Umbilical cord (tissue), 2 donors: ENCODE data around the gene HOXC9. TPM values are rescaled to one million over a fixed set of nuclear protein-coding genes. Genes with fewer than 3 reads are reported as not detected.

Experiments used
- DNase-seq: peaks from one replicate; pipeline ENCODE4 v3.0.0-alpha.2; 2015; ENCODE audit warnings: low spot score
- total RNA-seq: library from RNA; depleted of rRNA; stranded (reverse); fragments of >200 nt; gene quantifications from one replicate; pipeline ENCODE4 v1.2.3, GENCODE V29; 2014; ENCODE audit warnings: low replicate concordance; ENCODE audit not compliant: insufficient read depth

The HOXC9 gene
- total RNA-seq, 1 donor from 2014 or later: 10.4 TPM

DNA sequence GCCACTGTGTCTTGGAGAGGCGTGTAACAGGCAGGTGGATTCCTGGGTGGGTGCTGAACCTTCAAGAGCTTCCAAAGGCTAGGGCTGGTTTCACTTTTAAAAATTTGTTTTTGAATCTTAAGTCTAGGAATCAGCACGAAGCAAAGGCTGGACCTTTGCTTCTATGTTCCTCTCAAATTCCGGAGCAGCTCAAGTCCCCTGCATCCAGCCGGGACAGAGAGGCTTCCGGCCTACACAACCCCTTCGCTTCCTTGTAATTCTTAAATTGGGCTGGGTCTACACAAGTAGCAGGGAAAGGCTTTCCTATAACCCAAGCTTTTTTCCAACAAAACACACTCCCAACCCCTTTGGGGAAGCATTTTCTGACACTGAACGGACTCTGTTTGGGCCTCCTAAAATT is 37.0 kb upstream of the HOXC9 start:
- no peak for DNase-seq

GRCh38 chr12:53963434-53964314 is 36.3 kb upstream of the HOXC9 start:
- DNase-seq: no peak

- DNase-seq: peak; percentile 47
Observed at GRCh38 chr12:53964315-53964713, 35.6 kb upstream of the HOXC9 start.

DNA sequence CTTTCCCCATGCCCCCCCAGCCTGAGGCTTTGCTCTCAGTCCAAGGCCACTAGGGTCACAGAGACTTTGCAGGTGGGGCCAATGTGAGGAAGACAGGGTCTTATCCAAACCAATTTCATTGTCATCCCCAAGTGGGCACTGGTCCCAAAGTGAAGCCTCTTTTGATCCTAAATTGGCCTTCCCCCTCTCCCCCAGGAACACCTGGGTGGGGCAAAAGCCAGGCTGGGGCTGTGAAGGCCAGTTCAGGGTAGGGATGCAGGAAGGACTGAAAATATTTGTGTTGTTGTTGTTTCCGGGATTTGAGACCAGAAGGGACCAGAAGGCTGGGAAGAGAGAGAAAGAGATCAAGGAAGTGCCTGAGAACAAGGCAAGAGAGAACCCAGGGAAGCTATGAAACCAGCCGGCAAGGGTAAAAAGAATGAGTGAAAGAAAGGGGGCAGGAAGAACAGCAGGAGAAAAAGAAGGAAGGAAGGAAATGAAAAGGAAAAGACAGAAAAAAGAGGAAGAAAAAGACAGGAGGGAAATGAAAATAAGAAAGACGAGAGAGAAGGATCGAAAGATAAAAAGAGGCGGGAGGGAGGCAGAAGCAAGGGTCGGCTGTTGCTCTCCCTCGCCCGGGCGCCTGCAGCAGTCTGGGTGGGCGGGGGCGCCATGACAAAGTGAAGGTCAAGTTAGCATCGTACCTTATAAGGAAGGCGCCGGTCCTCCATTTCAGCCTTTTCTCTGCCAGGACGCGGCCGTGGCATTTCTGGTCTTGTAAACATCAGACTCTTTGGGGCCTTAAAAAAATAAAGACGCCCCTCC is 34.5 kb upstream of the HOXC9 start:
- DNase-seq: peak; percentile 90

GRCh38 chr12:53966085-53966384 is 33.9 kb upstream of the HOXC9 start:
- no peak for DNase-seq

- DNase-seq: no peak
Observed at GRCh38 chr12:53966385-53967133, 33.4 kb upstream of the HOXC9 start.

- peak; percentile 76 for DNase-seq
Observed at GRCh38 chr12:53967421-53967925, 32.5 kb upstream of the HOXC9 start.

GRCh38 chr12:53968214-53969127 is 31.5 kb upstream of the HOXC9 start:
- DNase-seq: peak; percentile 54

DNA sequence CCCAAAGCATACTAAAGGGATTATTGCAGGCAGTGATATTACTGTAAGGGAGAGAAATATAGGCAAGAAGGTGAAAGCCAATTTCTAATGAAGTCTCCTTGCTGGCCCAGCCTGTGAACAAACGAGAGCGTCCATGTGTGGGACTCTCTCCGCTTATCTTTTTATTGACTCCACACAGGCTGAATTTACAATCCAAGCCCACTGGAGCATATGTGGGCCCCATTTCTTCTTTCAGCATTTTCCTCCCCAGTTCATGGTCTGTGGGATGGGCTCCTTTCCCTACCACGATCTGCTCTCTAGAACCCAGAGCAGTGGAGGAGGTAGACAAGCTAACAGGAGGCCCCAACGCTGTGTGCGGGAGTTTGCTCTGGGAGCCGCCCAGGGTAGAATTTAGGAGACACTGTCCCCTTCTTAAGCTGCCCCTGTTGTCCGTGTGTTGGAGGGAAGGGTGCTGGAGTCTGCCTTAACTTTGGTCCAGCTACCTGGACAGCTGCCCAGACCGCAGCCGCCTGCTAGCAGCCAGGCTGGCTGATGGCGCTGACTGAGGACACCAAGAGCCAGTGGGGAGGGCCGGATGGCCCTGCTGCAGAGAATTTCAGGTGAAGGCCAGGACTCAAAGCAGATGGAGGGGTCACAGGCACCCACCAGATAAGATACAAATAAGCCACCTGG is 30.2 kb upstream of the HOXC9 start:
- DNase-seq: no peak

DNA sequence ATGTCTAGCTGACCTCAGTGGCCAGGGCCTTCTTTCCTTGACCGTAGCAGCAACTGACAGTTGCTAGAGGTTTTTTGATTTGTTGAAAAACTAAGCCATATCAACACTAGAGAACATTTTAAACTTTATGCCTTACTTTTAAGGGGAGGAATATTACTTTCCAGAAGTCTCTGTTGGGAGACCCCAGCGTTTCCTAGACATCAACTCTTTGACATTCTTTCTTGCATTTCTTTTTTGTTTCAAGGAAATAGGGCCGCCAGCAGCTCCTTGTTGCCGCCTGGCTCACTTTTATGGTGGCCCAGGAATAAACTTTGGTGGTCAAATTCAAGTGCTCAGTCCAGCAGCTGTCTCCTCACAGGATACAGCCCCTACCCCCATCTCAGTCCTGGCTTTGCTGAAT is 29.5 kb upstream of the HOXC9 start:
- no peak for DNase-seq

- no peak for DNase-seq
Observed at GRCh38 chr12:53971129-53971528, 28.8 kb upstream of the HOXC9 start.

GRCh38 chr12:53971686-53972085 is 28.3 kb upstream of the HOXC9 start:
- DNase-seq: no peak

- DNase-seq: no peak
Observed at GRCh38 chr12:53972152-53972702, 27.7 kb upstream of the HOXC9 start.

GRCh38 chr12:53972722-53973235 is 27.2 kb upstream of the HOXC9 start, which contains the start of gene HOXC11:
HOXC11 (plus strand) TSS chr12:53973126; CDS start chr12:53973242, 116 bp downstream.
- DNase-seq: peak; percentile 37

- DNase-seq: peak; percentile 77
Observed at GRCh38 chr12:53973236-53974042, 26.5 kb upstream of the HOXC9 start.

GRCh38 chr12:53974084-53975063 is 25.6 kb upstream of the HOXC9 start, which contains the start of gene HOTAIR:
HOTAIR (minus strand) TSS chr12:53974954.
- DNase-seq: peak; percentile 62

DNA sequence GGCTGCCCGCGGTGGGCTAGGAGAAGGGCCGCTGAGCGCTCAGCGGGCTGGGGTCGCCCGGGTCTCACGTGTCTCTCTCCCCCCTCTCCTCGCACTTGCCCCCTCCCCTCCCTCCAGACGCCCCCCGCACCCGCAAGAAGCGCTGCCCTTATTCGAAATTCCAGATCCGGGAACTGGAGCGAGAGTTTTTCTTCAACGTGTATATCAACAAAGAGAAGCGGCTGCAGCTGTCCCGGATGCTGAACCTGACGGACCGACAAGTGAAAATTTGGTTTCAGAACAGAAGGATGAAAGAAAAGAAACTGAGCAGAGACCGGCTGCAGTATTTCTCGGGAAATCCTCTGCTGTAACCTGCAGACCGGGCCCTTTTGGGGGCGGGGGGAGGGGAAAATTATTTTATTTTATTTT is 24.9 kb upstream of the HOXC9 start:
- peak; percentile 46 for DNase-seq
